ENCODE data around the gene POLR1G.

The POLR1G gene

DNA sequence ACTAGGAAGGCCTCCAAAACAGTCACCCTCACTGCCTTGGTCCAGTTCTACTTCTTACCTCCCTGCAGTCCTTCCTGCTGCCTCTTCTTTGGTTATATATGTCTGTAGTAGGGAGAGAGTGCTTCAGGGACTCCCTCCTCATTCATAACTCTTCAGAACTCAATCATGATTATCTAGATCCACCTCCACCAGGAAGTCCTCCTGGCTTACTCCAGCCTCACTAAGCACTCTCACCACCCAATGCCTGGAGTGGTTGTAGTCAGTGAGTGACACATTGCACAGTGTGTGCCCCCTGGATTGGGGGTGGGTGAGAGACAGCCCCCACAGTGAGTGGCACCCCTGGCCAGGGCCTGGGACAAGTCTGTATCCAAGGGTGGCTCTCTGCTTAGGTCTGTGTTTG is 51.3 kb downstream of the POLR1G start:
- H3K4me3 ChIP-seq (ENCODE audit: low read length): no peak overlapping the region
- no peak for DNase-seq (ENCODE audit: low read depth)
- TF ChIP-seq, protein P1, sequence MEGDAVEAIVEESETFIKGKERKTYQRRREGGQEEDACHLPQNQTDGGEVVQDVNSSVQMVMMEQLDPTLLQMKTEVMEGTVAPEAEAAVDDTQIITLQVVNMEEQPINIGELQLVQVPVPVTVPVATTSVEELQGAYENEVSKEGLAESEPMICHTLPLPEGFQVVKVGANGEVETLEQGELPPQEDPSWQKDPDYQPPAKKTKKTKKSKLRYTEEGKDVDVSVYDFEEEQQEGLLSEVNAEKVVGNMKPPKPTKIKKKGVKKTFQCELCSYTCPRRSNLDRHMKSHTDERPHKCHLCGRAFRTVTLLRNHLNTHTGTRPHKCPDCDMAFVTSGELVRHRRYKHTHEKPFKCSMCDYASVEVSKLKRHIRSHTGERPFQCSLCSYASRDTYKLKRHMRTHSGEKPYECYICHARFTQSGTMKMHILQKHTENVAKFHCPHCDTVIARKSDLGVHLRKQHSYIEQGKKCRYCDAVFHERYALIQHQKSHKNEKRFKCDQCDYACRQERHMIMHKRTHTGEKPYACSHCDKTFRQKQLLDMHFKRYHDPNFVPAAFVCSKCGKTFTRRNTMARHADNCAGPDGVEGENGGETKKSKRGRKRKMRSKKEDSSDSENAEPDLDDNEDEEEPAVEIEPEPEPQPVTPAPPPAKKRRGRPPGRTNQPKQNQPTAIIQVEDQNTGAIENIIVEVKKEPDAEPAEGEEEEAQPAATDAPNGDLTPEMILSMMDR (conservative IDR thresholded peaks at IDR 0.05; ENCODE audit: low read length): no peak

Measured in AG10803 (cell line).